HG03460 (cell line): ENCODE results near the gene JADE3.

Experiments used
- ATAC-seq: cut with Tn5 transposase; IDR thresholded peaks from one replicate; pipeline ENCODE4 v1.9.1; 2021; ENCODE audit not compliant: unreplicated experiment

The JADE3 gene

DNA sequence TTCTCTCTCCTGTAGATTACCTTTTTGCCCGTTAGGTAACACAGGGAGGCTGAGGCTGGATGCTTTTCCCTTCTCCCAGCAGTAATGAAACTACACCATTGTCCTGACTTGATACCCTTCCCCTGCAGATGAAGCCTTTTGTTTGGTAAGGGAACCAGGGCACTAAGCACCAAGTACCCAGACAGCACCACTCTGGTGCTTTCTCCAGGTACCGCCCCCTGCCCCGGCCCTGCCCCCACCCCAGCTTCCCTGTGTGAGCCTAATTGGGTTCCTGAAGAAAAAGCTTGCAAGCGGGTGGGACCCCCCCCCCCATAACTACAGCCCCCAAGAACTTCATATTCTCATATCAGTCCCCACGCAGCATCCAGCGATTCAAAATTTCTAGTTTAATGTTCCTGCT is 79.8 kb downstream of the JADE3 start:
- ATAC-seq, result no peak

DNA sequence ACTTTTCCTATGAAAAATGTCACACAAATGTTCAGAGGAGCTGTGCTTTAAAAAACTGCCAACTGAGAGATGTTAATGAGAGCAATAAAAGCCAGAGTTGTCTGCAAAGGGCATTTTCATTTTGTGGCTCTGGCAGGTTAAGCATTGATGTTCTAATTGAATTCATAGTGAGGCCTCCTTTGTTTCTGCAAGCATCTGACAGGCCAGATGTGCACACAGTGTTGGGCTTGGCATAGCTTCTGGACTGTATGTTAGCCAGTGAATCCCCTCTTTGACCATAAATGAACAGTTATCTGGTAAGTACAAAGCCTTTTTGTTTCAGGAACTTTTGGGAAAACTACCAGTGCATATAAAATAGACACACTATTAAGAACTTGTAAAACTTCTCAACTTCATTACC is 81.9 kb downstream of the JADE3 start:
- no peak for ATAC-seq

DNA sequence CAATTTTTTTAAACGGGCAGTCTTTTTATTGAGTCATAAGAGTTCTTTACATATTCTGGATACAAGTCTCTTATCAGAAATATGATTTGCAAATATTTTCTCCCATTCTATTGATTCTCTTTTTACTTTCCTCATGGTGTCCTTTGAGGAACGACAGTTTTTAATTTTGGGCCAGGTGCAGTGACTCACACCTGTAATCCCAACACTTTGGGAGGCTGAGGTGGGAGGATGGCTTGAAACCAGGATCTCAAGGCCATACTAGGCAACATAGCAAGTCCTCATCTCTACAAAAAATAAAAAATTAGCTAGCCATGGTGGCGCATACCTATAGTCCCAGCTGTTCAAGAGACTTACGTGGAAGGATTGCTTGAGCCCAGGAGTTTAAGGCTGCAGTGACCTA is 99.9 kb downstream of the JADE3 start:
- ATAC-seq, result no peak

DNA sequence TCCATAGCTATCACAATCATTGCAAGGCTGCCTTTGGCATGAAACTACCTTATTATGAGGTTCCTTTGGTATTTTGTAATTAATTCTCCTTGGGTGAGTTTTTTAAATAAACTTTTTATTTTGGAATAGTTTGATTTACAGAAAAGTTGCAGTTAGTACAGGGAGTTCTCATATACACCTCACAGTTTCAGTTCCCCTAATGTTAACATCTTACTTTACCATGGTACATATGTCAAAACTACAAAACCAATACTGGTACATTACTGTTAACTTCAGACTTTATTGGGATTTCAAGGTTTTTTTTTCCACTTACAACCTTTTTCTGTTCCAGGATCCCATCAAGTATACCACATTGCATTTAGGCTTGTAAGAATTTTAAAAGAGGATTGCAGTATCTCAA is 114.0 kb downstream of the JADE3 start:
- no peak for ATAC-seq

DNA sequence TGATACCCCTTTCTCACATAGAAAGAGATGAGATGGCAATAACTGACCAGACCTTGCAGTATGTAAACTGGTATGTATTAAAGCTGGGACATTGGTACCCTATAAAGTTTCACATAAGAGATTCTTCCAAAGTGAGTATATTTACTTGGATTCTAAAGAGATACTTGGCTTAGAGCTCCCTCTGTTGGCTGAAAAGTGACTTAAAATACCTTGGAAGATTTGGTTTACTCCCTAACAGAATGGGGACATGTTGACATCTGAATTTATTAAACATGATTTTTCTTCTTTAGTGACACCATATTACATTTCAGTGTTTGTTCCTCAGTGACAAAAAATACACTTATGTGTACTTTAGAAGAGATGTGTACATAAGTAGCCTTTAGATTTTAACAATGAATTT is 118.1 kb downstream of the JADE3 start:
- no peak for ATAC-seq

DNA sequence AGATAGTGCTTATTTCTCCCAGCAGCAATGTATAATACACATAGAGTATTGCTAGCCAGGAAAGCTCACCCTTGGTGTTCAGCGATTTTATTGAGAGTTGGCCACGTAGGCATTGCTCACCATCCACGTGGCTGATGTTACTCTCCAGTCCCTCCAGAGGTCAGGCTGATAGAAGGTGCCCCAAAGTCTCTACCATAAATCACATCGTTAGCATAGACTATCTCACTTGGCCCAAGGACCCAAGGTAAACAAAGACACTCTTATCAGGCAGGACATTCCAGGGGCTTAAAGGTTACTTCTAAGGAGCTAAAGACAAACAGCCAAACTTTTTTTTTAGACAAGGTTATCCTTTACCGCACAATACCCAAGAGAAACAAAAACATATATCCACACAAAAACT is 135.8 kb downstream of the JADE3 start:
- no peak for ATAC-seq

DNA sequence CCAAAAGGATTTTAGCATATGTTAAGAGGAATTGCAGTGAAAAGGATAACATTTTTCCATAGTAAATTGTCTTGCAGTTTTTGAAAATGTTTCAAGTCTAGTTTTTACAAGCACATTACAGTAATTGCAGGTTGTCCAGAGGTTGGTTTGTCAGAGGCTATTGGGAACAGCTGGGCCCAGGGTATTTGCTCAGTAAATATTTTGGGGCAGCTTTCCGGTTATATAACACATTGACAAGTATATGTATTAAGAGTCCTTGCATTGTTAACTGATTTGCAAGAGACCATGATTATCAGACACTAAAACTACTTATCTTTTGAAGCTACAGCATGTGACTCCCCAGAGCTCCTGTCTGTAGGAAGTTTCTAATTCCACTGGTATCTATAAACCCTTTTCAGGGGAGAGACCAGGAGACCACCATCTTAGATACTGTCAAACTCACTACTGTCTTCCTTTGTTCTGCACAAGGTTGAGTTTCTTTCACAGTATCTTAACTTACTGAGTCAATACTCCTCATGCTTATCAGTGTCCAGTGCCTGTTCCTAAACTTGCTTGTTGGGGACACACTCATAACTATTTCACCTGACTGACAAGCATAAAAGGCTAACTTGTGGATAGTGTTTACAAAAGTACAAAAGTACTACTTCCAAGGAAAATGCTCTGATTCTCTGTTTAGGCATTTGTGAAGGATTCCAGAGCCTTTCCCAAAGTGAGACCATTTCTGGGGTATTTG is 147.1 kb downstream of the JADE3 start:
- no peak for ATAC-seq

DNA sequence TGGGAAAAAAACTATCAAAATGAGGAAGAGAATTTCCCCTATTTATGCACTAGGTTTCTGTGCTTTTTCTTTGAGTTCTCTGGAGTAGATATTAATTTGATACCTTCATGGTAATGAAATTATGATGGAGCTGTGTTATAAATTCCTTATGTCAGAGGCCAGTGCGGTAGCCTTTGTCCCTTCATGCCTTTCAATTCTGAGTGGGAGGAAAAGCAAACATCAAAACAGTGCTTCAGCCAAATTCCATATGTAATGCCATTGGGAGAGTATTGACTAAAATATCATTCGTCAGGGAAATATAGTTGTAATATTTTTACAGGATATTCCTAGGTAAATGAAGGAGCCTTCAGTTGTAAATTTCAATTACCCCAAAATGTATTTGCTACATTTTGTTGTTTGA is 148.5 kb downstream of the JADE3 start:
- no peak for ATAC-seq

DNA sequence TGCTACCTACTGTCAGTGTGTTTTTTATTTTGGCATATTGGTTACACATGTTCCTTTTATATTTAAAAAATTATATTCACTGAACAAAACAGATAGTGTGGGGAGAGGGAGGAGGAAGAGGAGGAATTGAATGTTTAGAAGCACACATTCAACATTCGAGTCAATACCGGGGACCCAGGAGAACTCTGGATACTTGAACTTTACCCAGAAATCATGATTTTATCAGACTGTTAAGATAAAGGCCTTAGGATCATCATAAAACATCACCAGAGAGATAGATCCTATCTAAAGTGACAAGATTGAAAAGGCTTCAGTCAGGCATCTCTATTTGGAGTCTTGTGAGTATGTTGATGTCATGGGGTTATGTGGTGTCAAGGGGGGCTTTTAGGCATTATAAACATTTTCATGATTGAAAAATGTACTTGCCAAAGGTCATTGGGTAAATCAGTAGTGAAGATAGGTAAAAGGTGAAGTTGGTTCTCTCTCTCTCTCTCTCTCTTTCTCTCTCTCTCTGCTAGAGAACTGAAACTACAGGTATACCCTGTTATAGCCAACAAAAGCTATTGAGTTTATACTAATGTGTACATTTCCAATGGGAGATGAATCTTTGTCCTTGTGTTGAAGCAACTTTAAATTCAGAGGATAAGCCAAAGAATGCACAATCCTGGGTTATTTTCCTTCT is 149.2 kb downstream of the JADE3 start:
- ATAC-seq, result no peak

DNA sequence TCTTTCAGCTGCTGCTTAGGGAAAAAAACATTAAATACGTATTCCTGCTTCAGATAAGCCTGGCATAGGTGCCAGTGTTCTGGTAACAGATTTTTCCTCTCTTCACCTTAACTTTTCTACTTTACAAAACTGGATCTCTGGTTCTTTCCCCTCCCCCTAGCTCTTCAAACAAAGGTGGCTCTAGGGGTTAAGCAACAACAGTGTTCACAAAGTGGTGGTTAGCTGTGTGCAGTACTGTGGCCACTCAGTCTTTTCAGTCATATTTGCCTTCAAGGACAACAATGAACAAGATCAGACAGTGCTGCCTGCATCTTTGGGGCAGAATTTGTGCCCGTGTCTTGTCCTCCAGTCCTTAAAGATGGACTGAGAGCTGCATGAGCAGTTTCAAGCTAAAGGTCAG is 151.0 kb downstream of the JADE3 start:
- no peak for ATAC-seq

DNA sequence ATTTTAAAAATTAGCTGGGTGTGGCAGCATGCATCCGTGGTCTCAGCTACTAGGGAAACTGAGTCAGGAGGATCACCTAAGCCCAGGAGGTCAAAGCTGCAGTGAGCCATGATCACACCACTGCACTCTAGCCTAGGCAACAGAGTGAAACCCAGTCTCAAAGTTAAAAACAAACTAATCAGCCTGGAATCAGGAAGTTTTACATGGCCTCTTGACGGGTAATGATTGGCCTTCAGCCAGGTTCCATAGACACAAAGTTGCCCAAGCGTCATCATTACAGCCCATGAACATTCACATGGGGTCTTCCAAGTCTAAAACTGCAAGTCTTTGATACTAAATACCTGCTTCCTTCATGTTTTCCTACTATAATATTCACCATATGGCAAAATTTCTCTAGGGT is 156.0 kb downstream of the JADE3 start:
- ATAC-seq, result no peak

DNA sequence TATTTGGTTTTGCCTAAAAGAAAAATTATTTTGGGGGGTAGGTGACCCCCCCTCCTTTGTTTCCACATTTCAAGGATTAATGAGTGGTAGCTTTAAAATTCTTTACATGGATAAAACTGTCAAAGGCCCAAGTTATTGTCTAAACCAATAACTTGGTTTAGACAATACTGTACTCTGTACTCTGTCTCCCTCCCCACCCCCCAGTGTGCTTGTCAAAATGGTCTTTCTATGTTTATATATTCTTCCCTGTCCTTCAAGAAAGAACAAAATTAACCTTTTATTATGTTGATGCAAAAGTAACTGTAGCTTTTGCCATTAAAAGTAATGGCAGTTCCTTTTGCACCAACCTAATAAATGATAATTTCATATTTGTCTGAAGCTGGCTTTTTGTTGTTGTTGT is 156.5 kb downstream of the JADE3 start:
- ATAC-seq, result no peak

DNA sequence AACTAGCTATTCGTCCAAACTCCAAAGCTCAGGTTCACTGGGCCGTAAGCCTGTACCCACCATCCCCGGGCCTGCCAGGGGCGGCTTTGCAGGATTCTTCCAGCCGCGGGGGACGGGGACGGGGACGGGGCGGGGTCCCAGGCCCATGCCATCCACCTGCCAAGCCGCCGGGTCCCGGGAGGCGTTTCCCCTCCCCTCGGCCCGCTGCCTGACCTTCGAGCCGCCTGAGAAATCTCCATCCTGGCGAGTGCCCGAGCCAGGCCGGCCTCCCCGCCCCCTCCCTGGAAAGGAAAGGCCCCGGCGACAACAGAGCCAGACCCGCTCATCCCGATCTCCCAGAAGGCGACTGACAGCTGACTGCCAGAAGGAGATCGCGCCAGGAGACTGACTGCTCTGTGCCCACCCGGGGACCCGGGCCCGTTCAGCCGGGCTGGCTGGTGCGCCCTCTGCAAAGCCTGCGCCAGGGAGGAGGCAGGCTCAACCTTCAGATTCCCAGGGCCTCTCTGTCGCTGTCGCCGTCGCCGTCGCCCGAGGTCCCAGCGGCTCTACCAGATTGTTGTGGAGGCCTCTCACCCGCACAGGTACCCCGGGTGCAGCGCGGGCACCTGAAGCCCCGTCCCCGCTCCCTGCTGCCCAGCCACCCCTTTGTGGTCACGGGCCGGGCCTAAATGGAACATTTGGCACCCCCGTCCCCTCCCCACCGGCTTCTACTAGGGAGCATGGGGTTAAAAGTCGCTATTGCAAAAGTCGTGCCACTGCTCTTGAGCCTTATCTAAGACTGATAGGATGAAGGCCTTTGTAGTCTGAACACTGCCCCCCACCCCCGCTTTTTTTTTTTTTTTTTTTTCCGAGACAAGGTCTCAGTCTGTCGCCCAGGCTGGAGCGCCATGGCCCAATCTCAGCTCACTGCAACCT is 166.2 kb downstream of the JADE3 start, which contains the start of gene RGN:
Gene RGN (plus strand): TSS at position 315 of the 915 bp plus-strand sequence. CDS start 2,702 bp downstream, outside the sequence.
- no peak for ATAC-seq

DNA sequence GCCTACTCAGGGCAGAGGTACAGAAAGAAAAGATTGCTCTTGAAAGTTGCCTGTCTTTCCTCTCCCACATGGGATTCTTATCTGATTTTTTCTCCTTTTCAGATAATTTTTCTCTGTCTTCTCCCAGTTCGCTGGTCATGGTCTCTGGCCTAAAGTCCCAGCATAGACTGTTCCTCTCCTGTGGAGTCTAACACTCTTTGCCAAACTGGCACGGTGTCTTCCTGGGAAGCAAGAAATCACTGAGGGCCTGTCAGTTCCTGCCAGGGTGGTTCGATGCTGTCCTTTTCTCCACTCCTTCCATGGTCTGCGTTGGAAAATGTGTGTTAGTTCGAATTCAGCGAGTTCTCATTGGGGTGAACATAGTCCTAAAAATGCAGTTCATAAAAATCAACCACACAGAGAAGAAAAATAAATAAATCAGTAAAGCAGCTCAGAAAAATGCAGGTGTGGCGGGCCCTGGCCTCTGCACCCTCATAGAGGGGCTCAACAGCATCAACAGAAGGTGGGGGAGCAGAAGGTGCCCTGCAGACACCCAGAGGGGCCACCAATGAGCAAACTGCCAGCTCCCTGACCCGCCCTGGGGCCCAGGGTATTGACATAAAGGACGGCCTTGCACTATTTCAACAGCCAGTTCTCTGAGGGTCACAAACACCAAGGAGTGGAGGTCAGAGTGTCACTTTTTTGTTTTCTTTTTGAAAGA is 168.1 kb downstream of the JADE3 start:
- no peak for ATAC-seq

DNA sequence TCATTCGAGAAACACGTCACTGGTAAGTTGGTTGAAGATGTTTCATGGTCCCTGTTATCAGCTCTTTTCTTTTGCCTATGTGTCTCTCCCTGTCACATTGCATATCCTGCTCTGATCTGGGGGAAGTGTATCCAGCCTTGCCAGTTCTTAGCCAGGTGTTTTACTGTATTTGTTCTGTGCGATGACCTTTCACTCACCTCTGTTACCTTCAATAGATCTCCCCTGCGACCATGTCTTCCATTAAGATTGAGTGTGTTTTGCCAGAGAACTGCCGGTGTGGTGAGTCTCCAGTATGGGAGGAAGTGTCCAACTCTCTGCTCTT is 168.7 kb downstream of the JADE3 start:
- no peak for ATAC-seq

DNA sequence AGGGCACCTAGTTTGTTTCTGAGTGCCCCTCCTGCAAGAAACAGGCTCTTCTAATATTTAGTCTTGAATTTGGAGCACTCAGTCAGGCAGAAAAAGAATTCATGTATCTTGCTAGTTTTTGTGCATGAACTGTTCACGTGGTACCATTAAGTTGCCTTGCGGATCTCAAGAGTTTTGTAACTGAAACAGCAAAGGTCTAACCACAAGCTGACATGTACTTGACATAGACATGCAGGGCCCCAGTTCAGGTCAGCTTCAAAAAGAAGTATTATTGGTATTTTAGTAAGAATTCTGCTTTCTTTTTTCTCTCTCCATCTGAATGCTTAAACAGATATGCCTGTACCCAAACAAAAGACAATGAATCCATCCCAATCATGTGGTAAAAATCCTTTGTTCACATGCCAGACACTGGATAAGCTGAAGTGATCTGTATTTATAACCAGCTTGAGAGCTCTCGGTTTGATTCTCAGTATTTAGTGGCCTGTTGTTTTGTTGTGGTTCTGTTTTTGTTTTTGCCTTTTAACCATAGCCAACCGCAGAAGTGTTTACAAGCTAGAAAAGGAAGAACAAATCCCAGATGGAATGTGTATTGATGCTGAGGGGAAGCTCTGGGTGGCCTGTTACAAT is 179.0 kb downstream of the JADE3 start:
- ATAC-seq, result no peak

DNA sequence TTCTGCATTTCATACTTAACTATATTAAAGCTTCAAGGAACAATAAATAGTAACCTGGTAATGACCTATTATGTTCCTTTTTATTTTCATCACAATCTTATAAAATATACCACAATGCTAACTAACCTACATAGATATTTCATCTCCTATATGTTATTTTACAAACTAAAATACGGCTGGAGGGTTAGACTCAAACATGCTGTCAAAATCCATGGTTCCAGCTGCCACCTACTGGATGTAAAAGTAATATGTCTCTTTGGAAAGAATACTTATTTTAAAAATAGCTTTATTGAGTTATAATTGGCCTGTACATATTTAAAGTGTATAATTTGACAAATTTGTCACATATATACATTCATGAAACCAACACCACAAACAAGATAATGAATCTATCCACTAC is 181.0 kb downstream of the JADE3 start:
- no peak for ATAC-seq

DNA sequence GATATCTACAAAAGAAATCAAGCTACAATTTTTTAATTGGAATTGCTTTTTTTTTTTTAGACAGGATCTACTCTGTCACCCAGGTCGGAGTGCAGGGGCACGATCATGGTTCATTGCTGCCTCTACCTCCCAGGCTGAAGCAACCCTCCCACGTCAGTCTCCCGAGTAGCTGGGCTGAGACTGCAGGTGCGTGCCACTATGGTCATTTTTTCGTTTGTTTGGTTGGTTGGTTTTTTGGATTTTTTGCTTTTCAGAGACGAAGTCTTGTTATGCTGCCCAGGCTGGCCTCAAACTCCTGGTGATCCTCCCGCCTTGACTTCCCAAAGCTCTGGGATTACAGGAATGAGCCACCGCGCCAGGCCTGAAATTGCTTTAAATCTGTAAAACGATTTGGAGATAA is 181.6 kb downstream of the JADE3 start:
- no peak for ATAC-seq

DNA sequence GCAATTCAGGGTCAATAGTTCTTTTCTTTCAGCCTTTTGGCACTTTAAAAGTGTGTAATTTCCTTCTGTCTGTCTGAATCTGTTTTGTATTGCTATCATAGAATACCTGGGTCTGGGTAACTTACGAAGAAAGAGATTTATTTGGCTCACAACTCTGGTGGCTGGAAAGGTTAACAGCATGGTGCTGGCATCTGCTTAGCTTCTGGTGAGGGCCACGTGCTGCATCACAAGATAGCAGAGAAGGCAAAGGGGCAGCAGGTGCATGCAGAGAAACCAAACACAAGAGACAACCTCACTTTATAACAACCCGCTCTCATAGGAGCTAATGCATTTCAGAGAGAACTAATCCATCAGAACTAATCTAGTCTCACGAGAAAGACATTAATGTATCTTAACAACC is 184.8 kb downstream of the JADE3 start:
- ATAC-seq, result no peak

DNA sequence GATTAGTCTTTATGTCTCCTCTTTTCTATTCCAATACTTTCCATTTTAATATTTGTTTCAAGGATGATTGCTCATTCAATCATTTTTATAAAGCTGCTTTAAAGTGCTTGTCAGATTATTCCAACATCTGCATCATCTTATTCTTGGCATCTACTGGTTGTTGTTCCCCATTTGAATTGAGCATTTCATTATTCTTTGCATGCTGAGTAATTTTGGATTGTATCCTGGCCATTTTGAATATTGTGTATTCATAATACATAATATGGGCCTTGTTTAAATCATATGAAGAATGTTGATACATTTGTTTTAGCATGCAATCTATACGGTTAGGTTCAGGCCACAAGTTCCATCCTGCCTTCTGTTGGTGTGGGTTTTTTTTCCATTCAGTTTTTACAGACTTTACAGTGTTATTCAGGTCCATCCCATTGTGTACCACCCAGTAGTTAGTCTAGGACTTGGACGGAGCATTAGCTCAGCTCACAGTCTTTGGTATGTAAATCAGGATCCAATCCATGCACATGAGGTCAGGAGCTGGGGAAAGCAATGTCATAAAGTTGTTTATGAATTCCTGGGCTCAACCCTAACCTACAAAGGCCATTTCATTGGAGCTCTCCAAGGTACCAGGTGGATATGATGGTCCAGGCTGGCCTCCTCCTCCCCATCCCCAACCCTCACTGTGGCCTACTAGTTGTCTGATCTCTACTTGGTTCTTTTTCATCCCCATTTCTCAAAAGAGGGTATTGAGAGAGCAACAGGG is 186.3 kb downstream of the JADE3 start:
- ATAC-seq, result no peak
